Fibroblast of the aortic adventitia (primary cell): ENCODE measurements around the gene LHFPL2. TPM values are rescaled to one million over a fixed set of nuclear protein-coding genes. Genes with fewer than 3 reads are reported as not detected.

Source experiments
- DNase-seq: peaks from one replicate; pipeline ENCODE4 v3.0.0-alpha.2; 2010; ENCODE audit warnings: low read depth
- H3K4me3 ChIP-seq: 2 replicates; pipeline ENCODE4 v1.5.1; 2011; ENCODE audit warnings: low read depth, mild to moderate bottlenecking, control low read depth, low read length, moderate library complexity
- total RNA-seq: library from RNA; depleted of rRNA; stranded (reverse); fragments of >200 nt; gene quantifications from 2 replicates; pipeline ENCODE4 v1.2.3, GENCODE V29; 2012; ENCODE audit warnings: low replicate concordance
- TF ChIP-seq, protein P1 (sequence below): IDR thresholded peaks from 2 replicates; pipeline ENCODE4 v1.5.1; 2011; ENCODE audit warnings: mild to moderate bottlenecking, low read length, control low read depth, inconsistent platforms; ENCODE audit not compliant: insufficient read depth

LHFPL2 gene
- total RNA-seq, 1 donor: 81.2 TPM

DNA sequence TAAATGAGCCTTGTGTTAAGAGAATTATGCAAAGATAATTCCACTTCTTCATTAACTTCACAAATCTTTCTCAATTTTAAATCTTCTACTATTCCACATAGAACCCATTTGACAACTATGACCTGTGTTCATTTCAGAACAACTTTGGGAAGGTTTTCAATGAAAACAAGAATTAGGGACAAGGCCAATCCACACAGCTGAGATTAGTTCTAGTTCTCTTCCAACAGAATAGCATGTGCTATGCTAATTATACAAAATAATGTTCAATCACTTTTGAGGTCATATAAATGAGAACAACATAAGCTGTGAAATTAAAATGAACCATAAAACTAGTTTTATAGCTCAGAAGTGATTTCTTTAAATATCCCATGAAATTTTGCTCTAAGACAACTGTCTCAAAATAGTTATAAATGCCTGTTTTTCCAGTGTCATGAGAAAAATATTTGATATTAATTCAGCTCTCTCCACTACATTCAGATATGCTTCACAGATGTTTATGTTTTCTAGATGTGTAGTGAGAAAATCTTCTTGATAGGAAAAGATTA lies 7.2 kb upstream of the LHFPL2 start:
- no peak overlapping the region for H3K4me3 ChIP-seq
- DNase-seq: no peak
- TF ChIP-seq, protein P1, sequence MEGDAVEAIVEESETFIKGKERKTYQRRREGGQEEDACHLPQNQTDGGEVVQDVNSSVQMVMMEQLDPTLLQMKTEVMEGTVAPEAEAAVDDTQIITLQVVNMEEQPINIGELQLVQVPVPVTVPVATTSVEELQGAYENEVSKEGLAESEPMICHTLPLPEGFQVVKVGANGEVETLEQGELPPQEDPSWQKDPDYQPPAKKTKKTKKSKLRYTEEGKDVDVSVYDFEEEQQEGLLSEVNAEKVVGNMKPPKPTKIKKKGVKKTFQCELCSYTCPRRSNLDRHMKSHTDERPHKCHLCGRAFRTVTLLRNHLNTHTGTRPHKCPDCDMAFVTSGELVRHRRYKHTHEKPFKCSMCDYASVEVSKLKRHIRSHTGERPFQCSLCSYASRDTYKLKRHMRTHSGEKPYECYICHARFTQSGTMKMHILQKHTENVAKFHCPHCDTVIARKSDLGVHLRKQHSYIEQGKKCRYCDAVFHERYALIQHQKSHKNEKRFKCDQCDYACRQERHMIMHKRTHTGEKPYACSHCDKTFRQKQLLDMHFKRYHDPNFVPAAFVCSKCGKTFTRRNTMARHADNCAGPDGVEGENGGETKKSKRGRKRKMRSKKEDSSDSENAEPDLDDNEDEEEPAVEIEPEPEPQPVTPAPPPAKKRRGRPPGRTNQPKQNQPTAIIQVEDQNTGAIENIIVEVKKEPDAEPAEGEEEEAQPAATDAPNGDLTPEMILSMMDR: no peak

DNA sequence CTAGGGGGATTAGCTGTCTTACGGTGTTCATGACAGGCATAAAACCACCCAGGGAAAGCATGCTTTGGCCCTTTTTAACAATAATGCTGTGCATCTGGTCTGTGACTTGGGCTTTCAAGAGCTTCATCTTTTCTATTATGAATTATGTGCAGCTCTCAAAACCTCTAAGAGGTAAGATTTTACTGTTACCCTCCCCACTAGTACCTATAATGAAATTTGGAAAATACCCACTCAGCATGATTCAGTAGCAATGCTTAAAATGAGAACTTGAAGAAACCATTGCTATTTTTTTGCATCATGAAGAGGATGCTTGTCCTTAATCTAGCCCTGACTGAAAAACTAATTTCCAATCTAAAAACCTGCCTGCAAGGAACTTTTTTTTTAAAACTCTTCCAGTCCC lies 5.8 kb upstream of the LHFPL2 start:
- DNase-seq: no peak
- TF ChIP-seq, protein P1: no peak

DNA sequence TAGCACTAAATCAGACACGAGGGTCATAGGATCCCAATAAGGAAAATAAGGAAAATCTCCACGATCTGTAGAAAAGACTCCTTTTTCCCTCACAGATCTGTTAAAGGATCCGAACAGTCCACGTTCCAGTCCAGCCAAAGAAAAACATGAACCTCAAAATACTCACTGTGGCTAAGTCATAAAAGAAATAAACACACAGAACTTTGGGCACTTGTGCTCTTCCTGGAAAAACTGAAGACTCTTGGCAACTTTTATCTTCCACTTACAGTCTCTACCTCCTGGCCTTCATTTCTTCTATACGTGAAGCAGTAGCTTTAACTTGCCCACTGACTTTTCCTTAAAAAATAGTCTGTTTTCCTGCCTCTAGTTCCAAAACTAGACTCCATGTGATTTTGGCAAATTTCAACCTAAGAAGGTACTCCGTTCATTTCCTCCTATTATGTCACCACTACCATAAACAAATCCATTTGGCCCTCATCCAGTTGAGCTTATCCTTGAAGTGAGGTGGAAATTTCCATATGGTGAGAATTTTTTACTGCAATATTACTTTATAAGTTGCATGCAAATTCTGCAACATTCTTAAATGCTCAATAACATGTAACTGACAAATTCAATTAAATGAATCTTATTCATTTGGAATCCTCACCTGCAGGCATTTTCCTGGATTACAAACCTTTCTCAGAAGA lies 5.3 kb upstream of the LHFPL2 start:
- no peak for DNase-seq
- H3K4me3 ChIP-seq: no peak overlapping the region
- TF ChIP-seq, protein P1: no peak

More for the DNA sequence above, 5.8 kb upstream of the LHFPL2 start:
- H3K4me3 ChIP-seq: no peak overlapping the region

DNA sequence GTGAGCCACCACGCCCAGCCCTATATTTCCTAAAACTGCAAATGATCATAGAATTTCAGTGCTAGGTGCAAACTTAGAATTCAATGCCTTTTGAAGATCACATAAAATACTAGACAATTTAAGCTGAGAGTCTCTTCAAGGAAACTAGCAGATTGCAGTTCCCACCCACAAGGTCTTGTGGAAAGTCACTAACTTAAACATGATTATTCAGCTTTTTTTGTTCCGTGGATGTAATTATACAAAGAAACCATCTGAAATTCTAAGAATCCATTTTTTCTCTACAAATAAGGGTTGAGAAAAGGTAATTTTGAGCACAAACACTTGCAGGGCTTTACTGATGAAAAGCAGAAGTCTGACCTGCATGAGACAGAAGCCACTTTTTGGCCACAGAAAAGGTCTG lies 4.5 kb upstream of the LHFPL2 start:
- no peak overlapping the region for H3K4me3 ChIP-seq
- DNase-seq: no peak
- TF ChIP-seq, protein P1: no peak

DNA sequence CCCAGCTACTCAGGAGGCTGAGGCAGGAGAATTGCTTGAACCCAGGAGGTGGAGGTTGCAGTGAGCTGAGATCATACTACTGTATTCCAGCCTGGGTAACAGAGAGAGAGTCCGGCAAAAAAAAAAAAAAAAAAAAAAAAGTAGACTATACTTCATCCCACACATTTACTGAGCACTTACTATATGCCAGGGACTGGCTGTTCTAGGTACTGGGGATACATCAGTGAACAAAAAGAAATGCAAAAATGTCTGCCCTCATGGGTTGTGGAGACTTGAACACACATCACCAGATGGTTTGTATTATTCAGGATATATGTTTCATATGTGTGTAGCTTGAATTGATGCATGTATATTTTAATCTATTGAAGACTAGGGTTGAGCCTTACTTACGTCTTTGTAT lies 2.9 kb upstream of the LHFPL2 start:
- DNase-seq: no peak
- TF ChIP-seq, protein P1: no peak
- H3K4me3 ChIP-seq: no peak overlapping the region

DNA sequence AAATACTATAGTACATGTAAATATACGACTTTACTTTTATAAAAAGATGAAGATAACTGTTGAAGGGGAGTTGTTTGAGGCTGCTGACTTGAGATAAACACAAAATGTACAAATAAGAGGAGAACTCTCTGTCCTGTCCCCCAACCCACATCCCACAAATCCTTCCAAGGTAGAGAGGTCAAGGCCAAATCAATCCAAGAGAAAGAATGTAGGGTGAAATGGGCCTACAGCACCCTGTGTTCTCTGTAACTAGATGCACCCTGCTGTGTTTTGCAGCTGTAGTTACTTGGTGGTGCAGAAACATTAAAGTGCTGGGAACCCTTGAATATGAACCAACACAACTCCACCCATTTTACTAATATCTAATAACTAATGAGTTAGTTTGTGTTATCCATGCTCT lies 2.0 kb upstream of the LHFPL2 start:
- TF ChIP-seq, protein P1: no peak
- H3K4me3 ChIP-seq: no peak overlapping the region
- DNase-seq: no peak
